GM12873 (cell line): Measurements from ENCODE around the gene WWOX.

Experiments
- TF ChIP-seq, protein P1 (sequence below): IDR thresholded peaks from 2 replicates; pipeline ENCODE4 v1.5.1; 2012; ENCODE audit warnings: low read depth, mild to moderate bottlenecking, moderate library complexity, low read length, control low read depth; ENCODE audit not compliant: insufficient read depth; ENCODE audit errors: missing control alignments

The WWOX gene

DNA sequence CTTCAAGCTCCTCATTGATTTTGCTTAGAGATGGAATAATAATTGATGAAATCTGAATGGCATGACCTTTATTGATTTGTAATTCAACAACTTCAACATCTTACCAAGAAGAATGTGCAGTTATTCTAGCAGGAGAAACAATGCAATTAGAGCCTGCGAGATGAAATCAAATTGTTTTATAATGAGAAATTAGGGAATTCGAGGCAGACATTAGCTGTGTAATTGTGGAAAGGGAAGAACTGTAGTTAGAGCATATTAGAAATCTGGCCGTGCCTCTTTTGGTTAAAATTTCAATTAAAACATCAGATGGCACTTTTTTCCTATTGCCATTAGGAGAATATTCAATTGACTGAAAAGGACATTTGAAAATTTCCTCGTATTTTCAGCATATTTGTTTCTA, 325.8 kb downstream of the WWOX start:
- TF ChIP-seq, protein P1, sequence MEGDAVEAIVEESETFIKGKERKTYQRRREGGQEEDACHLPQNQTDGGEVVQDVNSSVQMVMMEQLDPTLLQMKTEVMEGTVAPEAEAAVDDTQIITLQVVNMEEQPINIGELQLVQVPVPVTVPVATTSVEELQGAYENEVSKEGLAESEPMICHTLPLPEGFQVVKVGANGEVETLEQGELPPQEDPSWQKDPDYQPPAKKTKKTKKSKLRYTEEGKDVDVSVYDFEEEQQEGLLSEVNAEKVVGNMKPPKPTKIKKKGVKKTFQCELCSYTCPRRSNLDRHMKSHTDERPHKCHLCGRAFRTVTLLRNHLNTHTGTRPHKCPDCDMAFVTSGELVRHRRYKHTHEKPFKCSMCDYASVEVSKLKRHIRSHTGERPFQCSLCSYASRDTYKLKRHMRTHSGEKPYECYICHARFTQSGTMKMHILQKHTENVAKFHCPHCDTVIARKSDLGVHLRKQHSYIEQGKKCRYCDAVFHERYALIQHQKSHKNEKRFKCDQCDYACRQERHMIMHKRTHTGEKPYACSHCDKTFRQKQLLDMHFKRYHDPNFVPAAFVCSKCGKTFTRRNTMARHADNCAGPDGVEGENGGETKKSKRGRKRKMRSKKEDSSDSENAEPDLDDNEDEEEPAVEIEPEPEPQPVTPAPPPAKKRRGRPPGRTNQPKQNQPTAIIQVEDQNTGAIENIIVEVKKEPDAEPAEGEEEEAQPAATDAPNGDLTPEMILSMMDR: no peak

DNA sequence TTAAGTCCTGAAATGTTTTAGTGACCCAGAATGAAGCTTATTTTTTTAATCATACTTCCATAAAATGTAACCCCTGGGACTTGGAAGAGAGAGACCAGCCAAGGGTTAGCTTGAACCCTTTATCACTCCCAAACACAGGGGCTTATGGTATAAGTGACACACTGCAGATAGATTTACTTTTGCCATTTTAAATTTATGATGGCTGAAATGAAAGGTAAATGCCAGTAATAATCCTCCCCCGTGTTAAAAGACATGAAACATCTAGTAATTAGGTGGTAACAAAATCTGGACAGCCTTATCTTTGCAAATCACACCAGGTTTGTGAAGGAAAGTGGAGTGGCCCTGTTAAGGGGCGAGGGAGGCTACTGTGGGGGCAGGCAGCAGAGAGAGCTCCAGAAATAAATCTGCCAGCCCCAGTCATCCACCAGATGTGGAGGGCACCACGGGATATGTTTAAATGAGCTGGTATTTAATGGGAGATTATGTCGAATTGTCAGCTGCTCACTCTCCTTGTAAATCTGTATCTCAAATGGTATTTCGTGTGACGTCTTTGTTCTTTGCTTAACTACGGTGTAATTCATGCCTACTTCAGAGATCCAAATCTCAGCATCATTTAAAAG, 326.5 kb downstream of the WWOX start:
- TF ChIP-seq, protein P1: no peak

DNA sequence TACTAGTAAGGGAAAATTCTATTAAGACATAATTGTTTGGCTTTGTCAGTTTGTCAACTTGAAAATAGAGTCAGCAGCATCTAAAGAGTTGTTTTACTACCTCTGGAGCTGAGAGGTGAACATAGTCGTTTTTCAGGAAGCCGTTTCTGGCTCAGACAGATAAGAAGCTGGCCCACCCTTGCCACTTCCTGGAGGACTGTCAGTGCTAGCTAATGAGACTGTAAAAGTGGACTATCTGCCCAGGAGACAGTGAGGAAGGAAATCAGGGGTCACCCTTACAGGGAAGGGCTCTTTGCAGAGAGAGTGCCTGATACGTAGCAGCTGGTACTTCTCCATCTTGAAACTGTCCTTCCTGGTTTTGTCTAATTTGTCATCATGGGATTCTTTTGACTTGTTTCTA, 328.7 kb downstream of the WWOX start:
- TF ChIP-seq, protein P1: no peak

- TF ChIP-seq, protein P1: no peak
Observed at GRCh38 chr16:78430281-78430680, 330.8 kb downstream of the WWOX start.

DNA sequence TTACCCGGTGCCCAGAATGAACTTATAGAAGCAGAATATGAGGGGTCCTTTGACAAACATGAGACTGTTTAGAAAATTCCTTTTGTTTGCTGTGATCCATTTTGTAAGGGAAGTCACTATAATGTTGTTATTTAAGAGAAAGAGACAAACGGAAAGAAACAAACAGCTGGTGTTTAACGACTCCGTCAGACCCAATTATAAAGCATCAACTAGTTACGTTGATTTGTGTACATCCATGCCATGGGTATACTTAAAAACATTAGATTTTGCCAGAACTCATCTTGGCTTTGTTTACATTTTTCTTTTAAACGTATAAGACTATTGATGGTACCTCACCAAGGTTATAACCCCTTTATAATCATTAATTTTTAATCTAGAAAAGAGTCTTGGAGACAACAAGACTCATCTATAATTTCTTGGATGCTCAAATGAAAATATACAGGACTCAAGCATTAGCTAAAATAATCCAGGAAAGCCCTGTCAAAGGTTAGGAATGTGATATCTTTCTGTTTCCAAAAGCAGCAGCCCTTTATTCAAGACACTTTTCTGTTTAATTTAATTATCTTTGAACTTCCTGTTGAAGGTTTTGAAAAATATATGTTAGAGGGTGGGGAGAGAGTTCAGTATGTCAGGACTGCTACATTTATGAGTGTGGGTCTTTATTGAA, 331.7 kb downstream of the WWOX start:
- TF ChIP-seq, protein P1: no peak

- TF ChIP-seq, protein P1: no peak
Observed at GRCh38 chr16:78431701-78432100, 332.2 kb downstream of the WWOX start.

GRCh38 chr16:78432451-78432850, 333.0 kb downstream of the WWOX start:
- TF ChIP-seq, protein P1: no peak
